Kidney (tissue), 14 donors: ENCODE results near the gene TASOR. TPM values are rescaled to one million over a fixed set of nuclear protein-coding genes. Genes with fewer than 3 reads are reported as not detected.
A peak's percentile ranks its signal among the peaks of the same experiment; 100 is the strongest.

Source experiments
- DNase-seq, 5 donors: peaks; one replicate each; pipeline ENCODE4 v3.0.0-alpha.2; 2013 to 2020
- FAIRE-seq: peaks from 2 replicates; lab custom pipeline; 2012; peaks lifted over from hg19 to GRCh38; lab: Jason Lieb, UNC
- H3K27ac ChIP-seq, 2 donors: one replicate each; pipeline ENCODE4 v1.7.0; 2013; ENCODE audit warnings: low read depth in 2 of 2, low read length in 2 of 2, inconsistent platforms in 1 of 2
- H3K27me3 ChIP-seq: one replicate; pipeline ENCODE4 v1.7.1; 2013; ENCODE audit warnings: low read length, inconsistent platforms; ENCODE audit not compliant: control insufficient read depth, insufficient read depth
- H3K36me3 ChIP-seq, 3 donors: one replicate each; pipeline versions ENCODE4 v1.7.0 to v1.7.1; 2013; ENCODE audit warnings: low read length in 3 of 3, control low read depth in 1 of 3, inconsistent platforms in 1 of 3; ENCODE audit not compliant: insufficient read depth in 3 of 3, control insufficient read depth in 2 of 3
- H3K4me1 ChIP-seq, 3 donors: one replicate each; pipeline versions ENCODE4 v1.7.0 to v1.7.1; 2013; ENCODE audit warnings: low read length in 3 of 3, inconsistent platforms in 1 of 3, low read depth in 1 of 3; ENCODE audit not compliant: control insufficient read depth in 2 of 3, insufficient read depth in 2 of 3
- H3K4me3 ChIP-seq, 3 donors: one replicate each; pipeline versions ENCODE4 v1.7.0 to v1.8.1; 2013; ENCODE audit warnings: low read length in 3 of 3, control low read depth in 1 of 3, inconsistent platforms in 1 of 3
- H3K9ac ChIP-seq, 3 donors: one replicate each; pipeline versions ENCODE4 v1.7.0 to v1.7.1; 2013; ENCODE audit warnings: low read length in 3 of 3, control low read depth in 1 of 3, inconsistent platforms in 1 of 3
- H3K9me3 ChIP-seq, 3 donors: one replicate each; pipeline versions ENCODE4 v1.7.0 to v1.7.1; 2013; ENCODE audit warnings: low read length in 3 of 3, control low read depth in 1 of 3, inconsistent platforms in 1 of 3; ENCODE audit not compliant: control insufficient read depth in 2 of 3, insufficient read depth in 1 of 3
- CTCF ChIP-seq: IDR thresholded peaks from 3 replicates; pipeline ENCODE4 v1.5.1; 2012; ENCODE audit warnings: mild to moderate bottlenecking, moderate library complexity, borderline replicate concordance; ENCODE audit not compliant: insufficient read depth; ENCODE audit errors: extremely low read depth
- intact Hi-C: fragments of 100-400 bp; cut with DNase I; formaldehyde crosslinking; loops from one replicate; pipeline ENCODE4 v1.11.1; 2022
- polyA plus RNA-seq: library from polyadenylated mRNA; stranded (reverse); fragments of 350-450 nt; fragmentation: Illumina TruSeq; extraction: RNeasy Lipid Tissue Mini Kit (QIAGEN cat#74804); gene quantifications from one replicate; pipeline ENCODE4 v1.2.3, GENCODE V29; 2014; ENCODE audit warnings: low read depth, low replicate concordance; ENCODE audit not compliant: insufficient read depth
- total RNA-seq: library from RNA; stranded (reverse); fragmentation: NEBNext Ultra II Directional; extraction: Animal tissue kit (Norgen Biotek cat#: 25700); gene quantifications from one replicate; pipeline ENCODE4 v1.2.1, GENCODE V29; 2021
- donor health status: control.
- donor health status: control.
- donor health status: control.
- donor health status: control.
- donor health status: control.
- donor health status: DM: yes; HTN: yes; CAD: no.
- donor health status: Normal renal cell carcinoma (clear cell type).

TASOR gene
- total and polyA plus RNA-seq, 2 donors from 2014 or later, result 22.0 to 60.9 TPM

GRCh38 chr3:56706629-56707028 lies 23.6 kb upstream of the TASOR start:
- intact Hi-C loops, result no loop called here
- no peak for TF ChIP-seq CTCF
- no peaks in the 10 kb centered on the region for H3K9me3 ChIP-seq
- H3K4me1 ChIP-seq, result no peaks in the 10 kb centered on the region
- FAIRE-seq (no peak), DNase-seq (no peak)
- H3K4me3 ChIP-seq, result no peak overlapping the region
- H3K36me3 ChIP-seq, result no peaks in the 10 kb centered on the region
- H3K27me3 ChIP-seq, result no peaks in the 10 kb centered on the region
- H3K9ac ChIP-seq, result no peak overlapping the region
- H3K27ac ChIP-seq, result no peak overlapping the region

GRCh38 chr3:56704706-56705105 lies 21.6 kb upstream of the TASOR start:
- intact Hi-C loops, result no loop called here
- FAIRE-seq (no peak), DNase-seq (no peak)
- no peaks in the 10 kb centered on the region for H3K27me3 ChIP-seq
- no peaks in the 10 kb centered on the region for H3K36me3 ChIP-seq
- H3K27ac ChIP-seq, result no peak overlapping the region
- TF ChIP-seq CTCF, result no peak
- no peaks in the 10 kb centered on the region for H3K4me1 ChIP-seq
- H3K9me3 ChIP-seq, result no peaks in the 10 kb centered on the region
- H3K9ac ChIP-seq, result no peak overlapping the region
- no peak overlapping the region for H3K4me3 ChIP-seq

- Histone ChIP-seq H3K9me3 (no peaks in the 10 kb centered on the region), H3K27me3 (no peaks in the 10 kb centered on the region), H3K4me1 (no peaks in the 10 kb centered on the region), H3K9ac (no peak overlapping the region), H3K36me3 (no peaks in the 10 kb centered on the region), H3K27ac (no peak overlapping the region), H3K4me3 (no peak overlapping the region)
- TF ChIP-seq CTCF, result peak; percentile 91
- FAIRE-seq, result peak; percentile 92
- intact Hi-C loops, result loop anchor here (2.0 kb wide), 1 partner anchor 286 kb away; no protein-coding TSS in a partner anchor
- peak in 3 of 5 donors; percentile 44 to 87 (median 83) for DNase-seq
Observed at GRCh38 chr3:56702490-56703315, 19.6 kb upstream of the TASOR start.
